NOMO-1 treated with dmso at 0.1 percent for 144 hours (cell line): ENCODE measurements around the gene ZEB2.
A peak's percentile ranks its signal among the peaks of the same experiment; 100 is the strongest.

Source experiments
- DNase-seq: peaks from one replicate; lab custom pipeline; 2025; ENCODE audit not compliant: unreplicated experiment; lab: John Stamatoyannopoulos, UW

Gene ZEB2

DNA sequence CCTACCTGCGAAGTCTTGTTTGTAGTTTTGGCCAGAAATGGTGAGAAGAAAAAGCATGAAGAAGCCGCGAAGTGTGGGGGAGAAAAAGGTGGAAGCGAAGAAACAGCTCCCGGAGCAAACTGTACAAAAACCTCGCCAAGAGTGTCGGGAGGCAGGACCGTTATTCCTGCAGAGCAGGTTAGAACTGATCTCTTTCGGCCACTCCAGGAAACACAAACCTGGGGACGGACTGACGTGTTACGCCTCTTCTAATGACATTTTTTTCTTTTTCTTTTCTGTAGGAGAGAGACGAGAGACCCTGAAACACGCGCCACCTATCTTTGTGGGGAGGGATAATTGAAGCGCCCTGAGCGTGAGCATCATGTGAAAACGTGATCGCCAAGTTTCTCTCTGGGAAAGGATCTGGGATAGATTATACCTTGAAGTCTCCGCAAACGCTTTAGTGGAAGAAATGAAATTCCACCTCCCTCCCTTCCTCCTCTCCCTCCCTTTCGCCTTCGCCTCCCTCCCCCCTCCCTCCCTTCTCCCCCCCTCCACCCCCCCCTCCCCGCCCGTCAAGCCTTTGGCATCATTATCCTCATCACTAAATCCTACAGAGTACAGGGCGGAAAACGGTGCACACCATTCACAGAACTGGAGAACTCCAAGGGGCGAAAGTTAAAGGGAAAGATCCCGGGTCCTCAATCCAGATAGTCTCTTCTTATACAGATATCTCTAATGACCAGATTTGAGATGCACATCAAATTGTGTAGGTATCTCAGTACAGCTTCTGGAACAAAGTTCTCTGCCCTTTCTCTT is at the start of gene ZEB2:
Gene ZEB2 (minus strand): TSS at position 186 of the 798 bp plus-strand sequence. CDS start 2,769 bp downstream, outside the sequence.
- DNase-seq: peak; percentile 83

DNA sequence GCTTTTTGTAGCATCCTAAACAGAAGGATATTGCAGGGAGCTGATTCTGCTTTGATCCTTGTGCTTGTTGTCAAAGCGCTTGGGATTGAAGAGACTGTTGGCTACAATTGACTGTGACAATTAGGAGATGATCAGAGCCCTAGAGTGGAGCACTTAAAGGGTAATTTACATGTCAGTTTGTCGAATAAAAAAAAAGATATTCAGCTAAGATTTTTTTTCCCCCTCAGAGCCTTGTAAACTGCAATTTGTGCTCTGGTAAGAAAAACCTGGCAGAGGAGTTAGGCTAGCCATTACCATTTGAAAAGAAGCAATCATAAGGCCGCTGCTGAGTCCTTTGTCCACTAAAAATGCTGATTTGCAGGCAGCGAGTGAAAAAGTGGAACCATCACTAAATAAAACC is 47.8 kb upstream of the ZEB2 start:
- no peak for DNase-seq

GRCh38 chr2:144566448-144566847 is 46.5 kb upstream of the ZEB2 start:
- no peak for DNase-seq

DNA sequence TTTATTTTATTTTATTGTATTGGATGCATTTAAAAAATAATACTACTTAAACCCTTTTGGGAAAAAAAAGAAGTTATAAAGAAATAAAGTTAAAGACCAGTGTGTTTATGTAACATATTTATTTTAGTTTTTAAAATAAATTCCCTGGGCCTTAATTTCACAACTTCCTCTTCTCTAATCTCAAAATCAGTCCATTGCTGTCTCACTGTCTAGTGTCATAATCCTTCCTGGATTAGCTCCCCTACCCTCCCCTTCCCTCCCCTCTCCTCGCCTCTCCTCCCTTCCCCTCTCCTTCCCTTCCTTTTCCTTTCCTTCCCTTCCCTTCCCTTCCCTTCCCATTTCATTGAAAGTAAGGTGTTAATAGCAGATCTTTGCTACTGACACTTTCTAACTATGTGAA is 40.3 kb upstream of the ZEB2 start:
- DNase-seq: no peak

GRCh38 chr2:144559681-144560080 is 39.8 kb upstream of the ZEB2 start:
- DNase-seq: no peak

- DNase-seq: no peak
These were observed 39.3 kb upstream of the ZEB2 start for GRCh38 chr2:144559242-144559641.

GRCh38 chr2:144554492-144555210 is 34.7 kb upstream of the ZEB2 start:
- no peak for DNase-seq

DNA sequence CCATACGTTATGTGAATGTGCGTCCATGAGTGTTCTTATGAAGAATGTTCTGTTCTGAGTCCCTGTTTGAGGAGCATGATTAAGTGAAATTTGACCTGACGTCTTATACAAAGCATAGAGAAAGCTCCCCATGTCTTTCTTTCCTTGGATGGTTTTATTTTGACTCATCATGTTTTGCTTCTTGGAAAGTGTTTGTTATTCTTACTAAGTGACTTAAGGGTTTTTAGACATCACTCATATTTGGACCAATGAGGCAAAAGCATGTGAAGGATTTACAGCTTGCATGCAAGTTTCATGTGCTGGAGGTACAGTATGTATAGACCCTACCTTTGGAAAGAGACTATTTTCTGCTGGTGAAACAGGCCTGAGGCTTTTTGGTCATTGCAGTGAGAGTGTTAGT is 33.5 kb upstream of the ZEB2 start:
- DNase-seq: no peak

DNA sequence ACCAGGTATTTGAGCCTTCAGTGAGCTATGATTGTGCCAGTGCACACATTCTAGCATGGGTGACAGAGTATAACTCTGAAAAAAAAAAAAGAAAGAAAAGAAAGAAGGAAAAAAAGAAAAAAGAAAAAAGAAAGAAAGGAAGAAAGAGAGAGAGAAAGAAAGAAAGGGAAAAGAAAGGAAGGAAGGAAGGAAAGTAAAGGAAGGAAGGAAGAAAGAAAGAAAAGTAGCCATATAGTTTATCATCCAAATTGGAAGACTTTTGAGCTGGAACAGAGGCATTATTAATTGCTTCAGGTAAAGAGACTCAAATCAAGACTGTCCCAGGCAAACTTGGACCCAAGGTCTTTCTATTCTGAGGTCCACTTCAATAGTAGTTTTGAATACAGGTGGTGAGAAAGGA is 32.9 kb upstream of the ZEB2 start:
- no peak for DNase-seq

DNA sequence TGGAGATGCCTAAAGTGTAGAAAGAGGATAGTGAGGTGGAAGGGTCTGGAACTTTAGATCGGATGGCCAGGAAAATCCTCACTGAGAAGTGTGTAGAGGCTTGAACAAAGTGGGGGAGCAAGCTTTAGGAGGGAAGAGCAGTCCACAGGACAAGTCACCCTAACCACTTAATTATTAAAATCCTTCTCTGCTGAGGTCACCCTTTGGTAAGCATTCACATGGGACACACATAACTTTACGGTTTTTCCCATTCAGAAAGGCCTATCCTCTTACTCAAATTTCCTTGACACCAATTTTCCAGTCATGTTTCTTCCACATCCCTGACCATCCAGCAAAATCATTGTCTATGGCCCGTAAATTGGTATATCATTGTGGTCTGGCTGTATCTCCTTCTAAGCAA is 31.0 kb upstream of the ZEB2 start:
- DNase-seq: no peak

GRCh38 chr2:144550084-144550483 is 30.2 kb upstream of the ZEB2 start:
- DNase-seq: no peak

DNA sequence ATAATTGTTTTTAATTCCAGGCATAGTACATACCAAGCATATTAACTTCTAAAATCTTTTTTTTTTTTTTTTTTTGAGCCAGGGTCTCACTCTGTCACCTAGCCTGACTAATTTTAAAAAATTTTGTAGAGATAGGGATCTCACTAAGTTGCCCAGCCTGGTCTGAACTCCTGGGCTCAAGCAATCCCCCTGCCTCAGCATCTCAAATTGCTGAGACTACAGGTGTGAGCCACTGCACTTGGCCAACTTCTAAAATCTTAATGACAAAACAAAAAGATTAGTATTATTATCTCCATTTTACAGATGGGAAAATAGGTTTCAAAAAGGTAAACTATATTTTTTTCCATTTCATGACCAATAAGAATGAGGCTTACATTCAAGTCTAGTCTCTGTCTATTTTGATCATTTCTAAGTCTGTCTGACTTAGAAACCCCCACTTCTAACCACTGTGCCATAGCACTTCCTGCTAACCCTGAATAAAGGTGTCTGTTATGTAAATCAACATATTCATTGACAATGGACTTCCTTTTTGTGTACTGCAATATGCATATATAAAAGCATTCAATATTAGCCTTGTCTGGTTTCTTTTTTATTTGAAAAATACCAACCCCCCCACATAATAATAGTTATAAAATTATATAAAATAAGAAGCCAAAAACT is 28.7 kb upstream of the ZEB2 start:
- no peak for DNase-seq

GRCh38 chr2:144548088-144548487 is 28.2 kb upstream of the ZEB2 start:
- no peak for DNase-seq

GRCh38 chr2:144547494-144547893 is 27.6 kb upstream of the ZEB2 start:
- no peak for DNase-seq

DNA sequence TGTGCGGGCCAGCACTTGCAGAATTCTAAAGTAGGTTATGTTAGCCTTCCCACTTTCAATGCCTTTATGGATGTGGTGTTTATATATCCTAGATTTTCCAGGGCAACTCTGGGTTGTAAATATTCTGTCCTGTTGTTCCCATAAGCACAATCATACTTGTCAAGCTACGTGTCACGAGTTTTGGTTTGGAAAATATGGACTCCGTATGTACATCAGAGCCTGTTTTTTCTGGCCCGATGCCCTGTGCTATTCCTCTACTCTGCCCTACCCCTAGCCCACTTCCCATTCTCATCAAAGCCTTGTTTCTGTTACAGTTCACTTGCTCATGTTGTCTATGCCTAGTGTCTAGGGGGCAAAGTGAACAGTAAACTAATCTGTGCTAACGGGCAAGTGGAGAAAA is 27.0 kb upstream of the ZEB2 start:
- DNase-seq: no peak

DNA sequence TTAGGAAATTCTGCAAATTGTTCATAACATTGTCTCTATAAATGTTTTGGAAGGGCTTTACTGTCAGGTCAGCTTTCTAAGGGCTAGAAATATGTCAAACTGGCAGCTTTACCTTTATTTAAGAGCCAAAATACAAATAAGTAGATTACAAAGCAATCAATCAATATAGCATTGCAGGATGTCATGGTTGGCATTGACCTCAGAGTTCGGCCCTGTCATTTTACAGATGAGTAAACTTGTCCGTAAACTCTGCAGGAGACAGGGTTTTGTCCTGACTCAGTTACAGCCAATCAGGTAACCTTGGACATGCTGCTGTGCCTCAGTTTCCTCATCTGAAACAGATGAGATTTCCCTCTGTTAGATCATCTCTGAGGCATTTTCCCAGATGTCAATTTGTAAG is 25.9 kb upstream of the ZEB2 start:
- DNase-seq: no peak

DNA sequence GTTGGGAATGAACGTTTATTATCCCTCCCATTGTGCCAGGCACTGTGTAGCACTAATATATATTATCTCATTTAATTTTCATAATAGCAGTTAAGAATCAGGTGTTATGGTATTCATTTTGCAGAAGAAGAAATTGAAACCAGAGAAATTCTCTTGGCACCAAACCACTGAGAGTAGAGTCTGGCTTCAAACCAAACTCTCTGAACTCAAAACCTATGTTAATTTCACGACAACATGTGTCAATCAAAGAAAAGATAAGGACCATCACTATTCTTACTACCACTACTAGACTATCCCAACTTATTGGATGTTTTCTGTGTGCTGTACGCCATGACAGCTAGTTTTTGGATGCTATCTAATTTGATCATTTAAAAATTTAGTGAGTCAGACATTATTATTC is 24.1 kb upstream of the ZEB2 start:
- DNase-seq: no peak

GRCh38 chr2:144541396-144541795 is 21.5 kb upstream of the ZEB2 start:
- no peak for DNase-seq

DNA sequence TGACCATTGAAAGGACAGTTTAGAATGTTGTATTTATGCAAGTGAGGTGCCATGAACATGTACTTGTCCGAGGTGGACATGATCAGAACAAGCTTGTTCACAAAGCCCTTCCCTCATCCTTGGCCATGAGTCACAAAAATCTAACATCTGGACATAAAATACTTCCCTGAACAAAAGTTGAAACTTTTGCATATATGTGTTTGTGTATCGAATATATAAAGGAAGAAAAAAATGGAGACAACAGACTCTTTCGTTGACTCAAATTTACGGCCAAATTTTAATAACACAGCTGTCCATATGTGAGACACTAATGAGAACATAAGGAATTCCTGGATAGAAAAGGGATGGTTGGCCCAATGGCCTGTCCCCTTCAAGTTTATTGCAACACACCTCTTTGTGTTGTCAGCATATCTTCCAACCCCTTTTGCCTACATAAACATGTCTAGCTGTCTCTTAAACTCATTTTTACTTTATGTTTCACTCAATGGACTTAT is 19.4 kb upstream of the ZEB2 start:
- no peak for DNase-seq

- DNase-seq: no peak
These were observed 15.4 kb upstream of the ZEB2 start for GRCh38 chr2:144535300-144535699.

DNA sequence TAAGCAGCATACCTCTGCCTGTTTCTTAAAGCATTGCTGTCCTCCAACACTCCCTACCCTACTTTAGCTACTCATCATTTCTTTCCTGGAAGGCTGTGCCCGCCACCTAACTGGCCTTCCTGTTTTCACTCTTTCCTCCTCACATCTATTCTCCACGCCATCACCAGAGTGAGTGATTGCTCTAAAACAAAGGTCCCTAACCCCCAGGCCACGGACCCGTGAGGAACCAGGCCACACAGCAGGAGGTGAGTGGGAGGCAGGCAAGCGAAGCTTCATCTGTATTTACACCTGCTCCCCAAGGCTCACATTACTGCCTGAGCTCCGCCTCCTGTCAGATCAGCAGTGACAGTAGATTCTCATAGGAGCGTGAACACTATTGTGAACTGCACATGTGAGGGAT is 13.3 kb upstream of the ZEB2 start:
- no peak for DNase-seq

DNA sequence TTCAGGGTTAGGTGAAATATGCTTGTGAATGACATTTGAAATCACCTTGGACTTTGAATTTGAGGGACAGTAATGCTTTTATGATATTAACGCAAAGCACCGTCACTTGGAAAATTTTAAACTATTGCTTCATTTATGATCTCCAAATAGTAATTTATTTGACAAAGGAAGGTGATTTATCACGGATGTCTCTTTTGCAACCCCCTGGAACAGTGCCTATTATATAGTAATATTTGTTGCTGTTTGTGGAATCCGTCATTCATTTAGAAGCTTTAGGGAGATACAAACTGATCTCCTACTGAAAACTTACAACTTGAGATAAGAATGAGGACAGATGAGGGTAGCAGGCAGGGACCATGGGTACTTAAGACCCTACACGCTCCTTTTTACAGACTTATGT is 10.7 kb upstream of the ZEB2 start:
- DNase-seq: no peak
